Keratinocyte (primary cell): ENCODE results near the gene DLX3. TPM values are rescaled to one million over a fixed set of nuclear protein-coding genes. Genes with fewer than 3 reads are reported as not detected.

Experiments used
- DNase-seq: peaks from one replicate; pipeline ENCODE4 v3.0.0-alpha.2; 2011; ENCODE audit warnings: low read depth, missing footprints, low spot score
- FAIRE-seq: peaks from 2 replicates; lab custom pipeline; 2011; peaks lifted over from hg19 to GRCh38; lab: Jason Lieb, UNC
- H2AFZ ChIP-seq: 2 replicates; pipeline ENCODE4 v1.6.0; 2012; ENCODE audit warnings: low read length, control low read depth, inconsistent platforms; ENCODE audit not compliant: control insufficient read depth
- H3K27ac ChIP-seq: 2 replicates; pipeline ENCODE4 v1.5.1; 2011; ENCODE audit warnings: low read length; ENCODE audit not compliant: control insufficient read depth, insufficient read depth
- H3K27me3 ChIP-seq: 3 replicates; pipeline ENCODE4 v1.6.0; 2011; ENCODE audit warnings: low read length; ENCODE audit not compliant: control insufficient read depth, insufficient read depth; ENCODE audit errors: extremely low read depth
- H3K36me3 ChIP-seq, 2 experiments: 2 replicates in 1 of 2; 3 replicates in 1 of 2; pipeline ENCODE4 v1.5.1; 2011; ENCODE audit warnings: low read length in 2 of 2, mild to moderate bottlenecking in 1 of 2; ENCODE audit not compliant: control insufficient read depth in 2 of 2, insufficient read depth in 2 of 2; ENCODE audit errors: extremely low read depth in 1 of 2
- H3K4me1 ChIP-seq: 3 replicates; pipeline ENCODE4 v1.5.1; 2011; ENCODE audit warnings: low read length; ENCODE audit not compliant: control insufficient read depth, insufficient read depth; ENCODE audit errors: extremely low read depth
- H3K4me2 ChIP-seq: 3 replicates; pipeline ENCODE4 v1.6.0; 2011; ENCODE audit warnings: low read depth, low read length; ENCODE audit not compliant: control insufficient read depth, insufficient read depth; ENCODE audit errors: extremely low read depth
- H3K4me3 ChIP-seq, 3 experiments: fragments of 200-600 bp in 1 of 3; sonication (generic) in 1 of 3; 2 replicates in 2 of 3; 3 replicates in 1 of 3; pipeline ENCODE4 v1.5.1; 2011 to 2016; ENCODE audit warnings: low read length in 3 of 3, mild to moderate bottlenecking in 3 of 3, control low read depth in 2 of 3, inconsistent platforms in 1 of 3, low read depth in 1 of 3, mixed read lengths in 1 of 3, mixed run types in 1 of 3, moderate library complexity in 1 of 3; ENCODE audit not compliant: control insufficient read depth in 2 of 3, insufficient read depth in 2 of 3; ENCODE audit errors: extremely low read depth in 1 of 3
- H3K79me2 ChIP-seq: 2 replicates; pipeline ENCODE4 v1.6.0; 2012; ENCODE audit warnings: low read length; ENCODE audit not compliant: control insufficient read depth, insufficient read depth
- H3K9ac ChIP-seq: 3 replicates; pipeline ENCODE4 v1.6.0; 2011; ENCODE audit warnings: low read length; ENCODE audit not compliant: control insufficient read depth, insufficient read depth; ENCODE audit errors: extremely low read depth
- H3K9me1 ChIP-seq: 3 replicates; pipeline ENCODE4 v1.6.0; 2011; ENCODE audit warnings: low read length; ENCODE audit not compliant: control insufficient read depth, insufficient read depth; ENCODE audit errors: extremely low read depth
- H3K9me3 ChIP-seq: 2 replicates; pipeline ENCODE4 v1.5.1; 2012; ENCODE audit warnings: low read depth, low read length; ENCODE audit not compliant: control insufficient read depth
- H4K20me1 ChIP-seq: 3 replicates; pipeline ENCODE4 v1.6.0; 2011; ENCODE audit warnings: low read length; ENCODE audit not compliant: control insufficient read depth, insufficient read depth; ENCODE audit errors: extremely low read depth
- CTCF ChIP-seq, 3 experiments: IDR thresholded peaks in 1 of 3; conservative IDR thresholded peaks in 1 of 3; optimal IDR thresholded peaks in 1 of 3; 2 replicates in 2 of 3; 3 replicates in 1 of 3; pipeline versions ENCODE3 to v1.5.1; 2011; ENCODE audit warnings: low read length in 3 of 3, mild to moderate bottlenecking in 3 of 3, moderate library complexity in 2 of 3, control low read depth in 1 of 3, inconsistent platforms in 1 of 3; ENCODE audit not compliant: insufficient read depth in 2 of 3; ENCODE audit errors: extremely low read depth in 1 of 3
- EZH2 ChIP-seq: IDR thresholded peaks from one replicate; pipeline ENCODE4 v1.6.1; 2012; ENCODE audit warnings: inconsistent platforms, mild to moderate bottlenecking, low read length, moderate library complexity
- dilution Hi-C: fragments of 300-500 bp; cut with MboI; formaldehyde crosslinking; loops from one replicate; pipeline ENCODE4 v1.7.0; 2020; ENCODE audit warnings: low sequenced_read_pairs; ENCODE audit not compliant: extremely low pct_ligation_motif_present
- polyA plus RNA-seq, 5 experiments: library from polyadenylated mRNA; depleted of rRNA in 3 of 5; stranded (reverse) in 3 of 5; stranded (forward) in 1 of 5; unstranded in 1 of 5; fragments of >200 nt; gene quantifications; 1 replicate in 1 of 5; 2 replicates in 3 of 5; 3 replicates in 1 of 5; pipeline versions ENCODE4 v1.2.1 to v1.2.3, GENCODE V29; 2011 to 2012; ENCODE audit warnings: missing spikeins in 2 of 5, low read depth in 1 of 5, low replicate concordance in 1 of 5

DLX3 gene
- polyA plus RNA-seq, 1 donor (not counting 4 experiments of a cell fraction or from before 2014, with no cell fraction given), result 0.72 TPM

- no peak overlapping the region for H3K9ac ChIP-seq
- peaks cover 6% of the 10 kb centered on the region for H3K27me3 ChIP-seq
- DNase-seq (no peak), FAIRE-seq (no peak)
- no peaks in the 10 kb centered on the region for H3K79me2 ChIP-seq
- H3K9me3 ChIP-seq, result no peaks in the 10 kb centered on the region
- H3K36me3 ChIP-seq, result no peaks in the 10 kb centered on the region
- H3K27ac ChIP-seq, result no peak overlapping the region
- H3K4me2 ChIP-seq, result no peak overlapping the region
- no peak overlapping the region for H2AFZ ChIP-seq
- no peak for TF ChIP-seq EZH2
- no peak for TF ChIP-seq CTCF (optimal IDR thresholded peaks at IDR 0.05 in 1 of 3, IDR thresholded peaks at IDR 0.05 in 1 of 3, conservative IDR thresholded peaks at IDR 0.05 in 1 of 3; ENCODE audit: extremely low read depth in 1 of 3, insufficient read depth in 2 of 3, low read length in 3 of 3)
- no peak overlapping the region for H3K4me3 ChIP-seq
- H4K20me1 ChIP-seq, result no peaks in the 10 kb centered on the region
- peaks cover 11% of the 10 kb centered on the region for H3K4me1 ChIP-seq
- H3K9me1 ChIP-seq, result no peaks in the 10 kb centered on the region
- dilution Hi-C loops, result no loop called here
Observed at GRCh38 chr17:49956780-49957179, 38.2 kb downstream of the DLX3 start.

GRCh38 chr17:49955157-49955556 lies 39.9 kb downstream of the DLX3 start:
- Histone ChIP-seq H3K4me2 (no peak overlapping the region), H3K27ac (no peak overlapping the region), H3K27me3 (peaks cover 12% of the 10 kb centered on the region), H3K9ac (no peak overlapping the region), H3K79me2 (no peaks in the 10 kb centered on the region), H4K20me1 (no peaks in the 10 kb centered on the region), H3K9me3 (no peaks in the 10 kb centered on the region), H3K36me3 (no peaks in the 10 kb centered on the region), H2AFZ (no peak overlapping the region), H3K9me1 (no peaks in the 10 kb centered on the region), H3K4me1 (peaks cover 11% of the 10 kb centered on the region), H3K4me3 (no peak overlapping the region)
- DNase-seq, result no peak
- dilution Hi-C loops, result no loop called here
- no peak for FAIRE-seq
- TF ChIP-seq CTCF (optimal IDR thresholded peaks at IDR 0.05 in 1 of 3, IDR thresholded peaks at IDR 0.05 in 1 of 3, conservative IDR thresholded peaks at IDR 0.05 in 1 of 3; ENCODE audit: extremely low read depth in 1 of 3, insufficient read depth in 2 of 3, low read length in 3 of 3) (no peak), EZH2 (no peak)
